Activated naive CD4-positive, alpha-beta T cell treated with anti-CD3 and anti-CD28 coated beads for 36 hours (primary cell): ENCODE data around the gene ETV6. TPM values are rescaled to one million over a fixed set of nuclear protein-coding genes. Genes with fewer than 3 reads are reported as not detected.

Source experiments
- CTCF ChIA-PET: fragments of 350-600 bp; sonication (Branson Sonifier 250); formaldehyde crosslinking; loops from one replicate; lab custom pipeline; 2021; ENCODE audit warnings: antibody characterized with exemption; lab: Charles Lee
- DNase-seq: peaks from one replicate; pipeline ENCODE4 v3.0.0-alpha.2; 2020
- H3K27ac Mint-ChIP-seq: one replicate; pipeline ENCODE4 v1.8.0; 2021; ENCODE audit warnings: mild to moderate bottlenecking, mixed read lengths
- H3K27me3 Mint-ChIP-seq: one replicate; pipeline ENCODE4 v1.8.0; 2021; ENCODE audit warnings: low read depth, mixed read lengths
- H3K36me3 Mint-ChIP-seq: one replicate; pipeline ENCODE4 v1.8.0; 2021; ENCODE audit warnings: low read depth, mixed read lengths
- H3K4me1 Mint-ChIP-seq: one replicate; pipeline ENCODE4 v1.8.0; 2021; ENCODE audit warnings: low read depth, mixed read lengths
- H3K4me3 Mint-ChIP-seq: one replicate; pipeline ENCODE4 v1.8.0; 2021; ENCODE audit warnings: mild to moderate bottlenecking, moderate library complexity, mixed read lengths
- H3K9me3 Mint-ChIP-seq: one replicate; pipeline ENCODE4 v1.8.0; 2021; ENCODE audit warnings: mixed read lengths
- intact Hi-C: fragments of 100-400 bp; cut with micrococcal nuclease; formaldehyde crosslinking; loops from one replicate; pipeline ENCODE4 v1.15.1; 2023
- total RNA-seq, 2 experiments: library from RNA; stranded (reverse); gene quantifications; one replicate each; pipeline ENCODE4 v1.2.3, GENCODE V29; 2021

Gene ETV6
- total RNA-seq, 2 experiments from 2014 or later: 48.1 to 48.6 TPM

DNA sequence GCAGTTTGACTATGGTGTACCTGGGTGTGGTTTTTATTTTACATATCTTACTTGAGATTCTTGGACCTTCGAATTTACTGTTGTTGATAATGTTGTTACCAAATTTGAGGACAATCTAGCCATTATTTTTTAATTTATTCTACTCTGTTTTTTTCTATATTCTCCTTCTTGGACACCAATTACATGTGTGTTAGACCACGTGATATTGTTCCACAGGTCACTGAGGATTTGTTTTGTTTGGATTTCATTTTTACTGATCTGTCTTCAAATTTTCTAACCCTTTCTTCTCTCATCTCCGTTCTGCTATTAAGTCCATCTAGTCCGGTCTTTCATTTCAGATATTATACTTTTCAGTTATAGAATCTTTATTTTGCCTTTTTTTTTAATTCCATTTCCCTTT is 216.3 kb downstream of the ETV6 start:
- intact Hi-C loops: no loop called here
- H3K27ac Mint-ChIP-seq: no peak overlapping the region

DNA sequence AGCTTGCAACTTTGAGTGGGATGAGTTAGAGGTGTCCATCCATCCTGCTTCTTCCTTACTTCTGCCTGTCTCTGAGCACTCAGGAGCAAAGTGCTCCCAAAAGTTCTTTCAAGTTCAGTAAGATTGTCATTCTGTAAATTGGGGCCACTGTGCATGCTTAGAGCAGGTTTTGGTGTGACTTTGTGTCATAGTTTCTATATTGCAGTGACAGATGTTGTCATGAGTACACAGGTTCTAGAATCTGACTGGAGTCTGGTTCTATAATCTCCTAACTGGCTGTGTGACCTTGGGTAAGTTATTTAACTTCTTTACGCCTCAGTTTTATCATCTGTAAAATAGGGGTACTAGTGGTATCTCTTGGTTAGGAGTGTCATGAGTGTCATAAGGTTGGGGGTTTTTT is 218.6 kb downstream of the ETV6 start:
- H3K4me3 Mint-ChIP-seq: no peak overlapping the region
- peak; percentile 32 for DNase-seq
- peaks cover 14% of the 10 kb centered on the region for H3K9me3 Mint-ChIP-seq
- H3K36me3 Mint-ChIP-seq: peaks cover 66% of the 10 kb centered on the region
- CTCF ChIA-PET: no interaction called here
- no peaks in the 10 kb centered on the region for H3K27me3 Mint-ChIP-seq
- intact Hi-C loops: loop anchor here (1.0 kb wide), 1 partner anchor 32 kb away; no protein-coding TSS in a partner anchor
- H3K27ac Mint-ChIP-seq: peak overlapping the region; percentile 55
- peaks cover 21% of the 10 kb centered on the region for H3K4me1 Mint-ChIP-seq

More for the DNA sequence above, 216.3 kb downstream of the ETV6 start:
- Mint-ChIP-seq H3K27me3 (no peaks in the 10 kb centered on the region), H3K36me3 (peaks cover 75% of the 10 kb centered on the region), H3K4me1 (peaks cover 24% of the 10 kb centered on the region), H3K4me3 (no peak overlapping the region), H3K9me3 (peaks cover 14% of the 10 kb centered on the region)
- no peak for DNase-seq
- CTCF ChIA-PET: interaction anchor here (0.6 kb wide), 1 partner anchor 173 kb away, joined by 3 read pairs; no protein-coding TSS in a partner anchor

- Mint-ChIP-seq H3K36me3 (peaks cover 64% of the 10 kb centered on the region), H3K4me3 (no peak overlapping the region), H3K9me3 (peaks cover 14% of the 10 kb centered on the region), H3K4me1 (peaks cover 22% of the 10 kb centered on the region), H3K27ac (no peak overlapping the region), H3K27me3 (no peaks in the 10 kb centered on the region)
- intact Hi-C loops: no loop called here
- DNase-seq: no peak
- CTCF ChIA-PET: no interaction called here
Observed at GRCh38 chr12:11869406-11869805, 219.9 kb downstream of the ETV6 start.

GRCh38 chr12:11870041-11870451 is 220.6 kb downstream of the ETV6 start:
- no peak overlapping the region for H3K27ac Mint-ChIP-seq
- no peaks in the 10 kb centered on the region for H3K27me3 Mint-ChIP-seq
- CTCF ChIA-PET: interaction anchor here (0.6 kb wide), 2 partner anchors 225 to 270 kb away, joined by 3 to 4 read pairs; no protein-coding TSS in a partner anchor

DNA sequence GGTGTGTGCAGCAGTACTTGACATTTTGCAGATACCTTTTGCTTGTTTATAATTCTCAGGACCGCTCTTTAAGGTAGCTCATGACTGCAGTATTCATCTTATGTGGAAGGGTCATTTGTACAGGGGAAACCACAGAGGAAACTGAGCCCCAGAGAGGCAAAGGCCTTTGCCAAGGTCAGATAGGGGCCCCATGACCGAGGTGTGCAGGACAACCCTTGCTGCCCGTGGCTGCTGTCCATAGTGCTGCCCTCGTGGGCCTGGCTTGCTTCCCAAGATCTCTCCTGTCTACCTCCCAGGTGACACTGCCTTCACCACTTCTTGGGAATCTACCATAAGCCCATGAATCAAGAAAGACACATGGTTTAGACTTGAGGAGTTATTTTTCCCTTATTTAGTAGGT is 222.6 kb downstream of the ETV6 start:
- peaks cover 45% of the 10 kb centered on the region for H3K4me1 Mint-ChIP-seq
- H3K27me3 Mint-ChIP-seq: no peaks in the 10 kb centered on the region
- peaks cover 52% of the 10 kb centered on the region for H3K36me3 Mint-ChIP-seq
- no peak for DNase-seq
- CTCF ChIA-PET: no interaction called here
- no peak overlapping the region for H3K27ac Mint-ChIP-seq
- H3K9me3 Mint-ChIP-seq: no peaks in the 10 kb centered on the region
- intact Hi-C loops: no loop called here
- no peak overlapping the region for H3K4me3 Mint-ChIP-seq

More at GRCh38 chr12:11870041-11870451, 220.6 kb downstream of the ETV6 start:
- intact Hi-C loops: no loop called here
- H3K9me3 Mint-ChIP-seq: peaks cover 14% of the 10 kb centered on the region
- H3K4me3 Mint-ChIP-seq: no peak overlapping the region
- H3K4me1 Mint-ChIP-seq: peaks cover 26% of the 10 kb centered on the region
- peaks cover 60% of the 10 kb centered on the region for H3K36me3 Mint-ChIP-seq
- no peak for DNase-seq

DNA sequence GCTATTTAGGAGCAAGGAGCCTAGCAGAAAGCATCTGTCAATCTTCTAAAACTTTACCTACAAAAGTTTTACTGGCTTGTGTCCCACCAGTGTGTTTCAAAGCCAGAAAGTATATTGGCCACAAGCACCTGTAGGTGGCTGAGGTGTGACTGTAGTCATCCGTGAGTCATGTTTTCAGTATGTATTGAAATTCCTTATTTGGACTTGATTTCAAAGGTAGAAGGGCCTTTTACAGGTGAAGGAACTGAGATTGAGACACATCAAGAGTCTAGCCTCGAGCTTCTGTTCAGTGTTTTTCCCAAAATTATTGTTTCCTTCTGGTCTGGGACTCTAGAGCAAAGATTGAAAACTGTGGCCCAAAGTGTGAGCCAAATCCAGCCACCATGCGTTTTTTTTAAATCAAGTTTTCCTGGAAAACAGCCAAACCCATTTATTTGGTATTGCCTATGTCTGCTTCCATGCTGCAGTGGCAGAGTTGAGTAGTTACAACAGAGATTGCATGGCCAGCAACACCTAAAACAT is 226.0 kb downstream of the ETV6 start:
- H3K36me3 Mint-ChIP-seq: peaks cover 50% of the 10 kb centered on the region
- H3K27ac Mint-ChIP-seq: peak overlapping the region; percentile 59
- H3K4me3 Mint-ChIP-seq: no peak overlapping the region
- H3K9me3 Mint-ChIP-seq: no peaks in the 10 kb centered on the region
- peak; percentile 73 for DNase-seq
- no peaks in the 10 kb centered on the region for H3K27me3 Mint-ChIP-seq
- CTCF ChIA-PET: interaction anchor here (0.6 to 0.7 kb wide), 2 partner anchors 20 to 144 kb away, joined by 3 to 4 read pairs; no protein-coding TSS in a partner anchor
- peaks cover 49% of the 10 kb centered on the region for H3K4me1 Mint-ChIP-seq
- intact Hi-C loops: loop anchor here (1.0 to 5.0 kb wide), 9 partner anchors 27 to 224 kb away; no protein-coding TSS in a partner anchor

GRCh38 chr12:11876307-11876706 is 226.8 kb downstream of the ETV6 start:
- no peak overlapping the region for H3K4me3 Mint-ChIP-seq
- no peak for DNase-seq
- peaks cover 51% of the 10 kb centered on the region for H3K36me3 Mint-ChIP-seq
- H3K4me1 Mint-ChIP-seq: peaks cover 47% of the 10 kb centered on the region
- no peaks in the 10 kb centered on the region for H3K9me3 Mint-ChIP-seq
- intact Hi-C loops: loop anchor here (2.0 to 5.0 kb wide), 2 partner anchors 64 to 156 kb away; no protein-coding TSS in a partner anchor
- CTCF ChIA-PET: interaction anchor here (0.8 to 1.0 kb wide), 2 partner anchors 296 to 330 kb away, joined by 3 to 4 read pairs; no protein-coding TSS in a partner anchor
- no peaks in the 10 kb centered on the region for H3K27me3 Mint-ChIP-seq
- peak overlapping the region; percentile 50 for H3K27ac Mint-ChIP-seq

DNA sequence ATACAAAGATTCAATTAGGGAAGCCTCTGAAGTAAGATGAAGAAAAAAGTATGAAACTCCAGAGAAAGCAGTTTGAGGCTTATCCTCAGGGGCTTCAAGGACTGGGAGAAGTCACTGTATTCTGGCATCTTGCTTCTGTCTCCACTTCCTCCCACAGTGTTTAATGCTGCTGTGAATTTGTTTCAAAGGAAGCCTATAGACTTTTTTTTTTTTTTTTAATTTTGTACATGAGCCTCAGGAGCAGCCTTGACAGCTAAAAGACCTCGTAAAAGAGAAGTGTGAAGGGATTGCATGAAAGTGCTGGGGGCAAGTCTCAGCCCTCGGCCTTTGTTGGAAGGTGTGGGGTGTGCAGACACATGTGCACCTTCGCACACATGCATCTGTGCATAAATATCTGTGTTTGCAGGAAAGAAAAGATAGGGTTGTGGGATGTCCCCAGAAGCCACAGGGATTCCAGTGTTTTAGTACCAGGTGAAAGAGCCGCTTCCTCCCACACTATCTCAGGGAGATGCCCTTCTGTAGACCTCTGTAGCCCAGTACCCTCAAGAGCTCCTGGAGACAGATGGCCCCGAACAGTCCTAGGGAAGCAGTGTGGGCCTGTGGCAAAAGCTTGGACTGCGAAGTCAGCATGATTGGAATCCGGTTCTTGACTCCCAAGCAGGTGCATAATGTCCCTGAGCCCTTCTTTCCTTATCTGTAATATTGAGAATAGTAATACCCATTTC is 227.8 kb downstream of the ETV6 start:
- Mint-ChIP-seq H3K9me3 (no peaks in the 10 kb centered on the region), H3K36me3 (peaks cover 44% of the 10 kb centered on the region), H3K27me3 (no peaks in the 10 kb centered on the region), H3K4me3 (no peak overlapping the region), H3K4me1 (peaks cover 47% of the 10 kb centered on the region), H3K27ac (no peak overlapping the region)
- CTCF ChIA-PET: interaction anchor here (0.7 to 1.2 kb wide), 2 partner anchors 32 to 156 kb away, joined by 3 to 4 read pairs; no protein-coding TSS in a partner anchor
- no peak for DNase-seq
- intact Hi-C loops: loop anchor here (2.0 to 5.0 kb wide), 2 partner anchors 64 to 155 kb away; no protein-coding TSS in a partner anchor

DNA sequence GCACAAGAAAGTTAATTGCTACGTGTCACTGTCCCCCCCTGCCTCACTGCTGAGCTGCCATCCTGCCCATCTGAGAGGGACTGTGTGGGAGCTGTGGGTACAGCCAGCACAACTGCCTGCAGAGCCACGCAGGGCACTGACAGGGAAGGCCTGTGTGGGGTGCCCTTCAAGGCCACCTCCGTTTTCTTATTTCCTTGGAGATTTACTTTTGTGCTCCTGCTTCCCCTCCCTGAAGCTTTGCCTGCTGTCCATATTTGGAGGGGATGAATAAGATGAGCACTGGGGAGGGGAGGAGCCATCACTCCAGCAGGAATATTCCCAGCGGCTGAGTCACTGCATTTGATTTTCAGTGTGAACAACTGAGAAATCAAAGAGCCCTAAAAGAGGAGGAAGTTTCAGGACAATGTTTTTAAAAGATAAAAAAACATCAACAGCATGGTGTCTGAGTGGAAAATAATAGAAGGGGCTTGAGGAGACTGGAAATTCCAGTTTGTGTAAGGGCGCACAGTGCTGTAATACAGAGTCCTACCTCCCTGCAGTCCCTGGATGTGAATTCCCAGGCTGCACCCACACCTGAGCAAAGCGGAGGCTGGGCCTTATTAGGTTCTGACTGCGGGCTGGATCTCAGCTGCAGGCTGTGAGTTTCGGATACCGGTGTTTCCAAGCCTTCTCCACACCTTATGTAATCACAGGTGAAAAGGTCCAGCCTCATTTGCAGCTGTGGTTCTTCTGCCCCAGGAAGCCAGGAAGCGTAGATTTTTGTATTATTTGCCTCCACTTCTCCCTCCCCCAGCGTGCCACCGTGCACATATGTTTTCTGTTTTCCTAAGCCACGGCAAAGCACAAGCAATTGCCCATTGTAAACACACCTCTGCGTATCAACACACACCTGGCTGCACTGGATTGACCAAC is 228.7 kb downstream of the ETV6 start:
- no peak overlapping the region for H3K4me3 Mint-ChIP-seq
- intact Hi-C loops: loop anchor here (2.0 to 5.0 kb wide), 2 partner anchors 65 to 154 kb away; no protein-coding TSS in a partner anchor
- H3K27ac Mint-ChIP-seq: no peak overlapping the region
- no peaks in the 10 kb centered on the region for H3K9me3 Mint-ChIP-seq
- CTCF ChIA-PET: interaction anchor here (0.6 to 1.2 kb wide), 3 partner anchors 155 to 315 kb away, joined by 3 to 5 read pairs (median 4); no protein-coding TSS in a partner anchor
- peaks cover 46% of the 10 kb centered on the region for H3K36me3 Mint-ChIP-seq
- peak; percentile 26 for DNase-seq
- H3K27me3 Mint-ChIP-seq: no peaks in the 10 kb centered on the region
- H3K4me1 Mint-ChIP-seq: peaks cover 47% of the 10 kb centered on the region

DNA sequence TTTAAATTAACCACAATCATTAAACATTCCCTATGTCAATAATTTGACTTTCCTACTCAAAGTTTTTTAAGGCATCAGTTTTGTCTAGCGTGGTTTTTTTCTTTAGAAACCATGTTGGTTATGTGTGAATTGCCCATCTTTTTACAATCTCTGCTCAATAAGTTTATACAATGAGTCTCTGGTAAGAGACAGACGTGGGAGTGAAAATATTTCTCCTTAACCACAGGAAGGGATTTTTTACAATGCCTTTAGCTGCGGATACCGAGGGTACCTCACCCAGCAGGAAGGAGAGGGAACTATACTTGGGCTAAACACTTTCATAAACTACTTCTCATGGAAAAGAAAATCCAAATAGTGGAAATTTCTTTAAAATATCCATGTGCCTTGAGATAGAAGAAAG is 229.8 kb downstream of the ETV6 start:
- Mint-ChIP-seq H3K9me3 (no peaks in the 10 kb centered on the region), H3K4me3 (no peak overlapping the region), H3K27me3 (no peaks in the 10 kb centered on the region), H3K36me3 (peaks cover 47% of the 10 kb centered on the region), H3K4me1 (peaks cover 43% of the 10 kb centered on the region), H3K27ac (no peak overlapping the region)
- CTCF ChIA-PET: interaction anchor here (1.0 kb wide), 1 partner anchor 154 kb away, joined by 3 read pairs; no protein-coding TSS in a partner anchor
- intact Hi-C loops: loop anchor here (5.0 kb wide), 1 partner anchor 153 kb away; no protein-coding TSS in a partner anchor
- no peak for DNase-seq

GRCh38 chr12:11880381-11880780 is 230.9 kb downstream of the ETV6 start:
- Mint-ChIP-seq H3K36me3 (peaks cover 58% of the 10 kb centered on the region), H3K9me3 (no peaks in the 10 kb centered on the region), H3K4me1 (peaks cover 35% of the 10 kb centered on the region), H3K27ac (no peak overlapping the region), H3K4me3 (no peak overlapping the region), H3K27me3 (no peaks in the 10 kb centered on the region)
- DNase-seq: no peak
- intact Hi-C loops: no loop called here
- CTCF ChIA-PET: no interaction called here
